Stomach (tissue), 4 donors: ENCODE measurements around the gene CORO7.

Experiments
- CTCF ChIP-seq, 7 experiments: fragments of 450-650 bp in 4 of 7; fragments of 200-600 bp in 3 of 7; sonication (generic) in 3 of 7; IDR thresholded peaks; one replicate each; pipeline ENCODE4 v1.5.1; 2016 to 2019; ENCODE audit warnings: antibody characterized with exemption in 7 of 7, control low read depth in 2 of 7, mild to moderate bottlenecking in 1 of 7
- EP300 ChIP-seq: sonication (generic); formaldehyde crosslinking; IDR thresholded peaks from one replicate; pipeline ENCODE4 v1.6.1; 2017; ENCODE audit warnings: antibody characterized with exemption
- POLR2A ChIP-seq, 4 donors: fragments of 450-650 bp; IDR thresholded peaks; one replicate each; pipeline ENCODE4 v1.6.1; 2016; ENCODE audit warnings: antibody characterized with exemption in 4 of 4, control low read depth in 2 of 4, mild to moderate bottlenecking in 1 of 4, moderate library complexity in 1 of 4
- POLR2AphosphoS5 ChIP-seq, 3 donors: sonication (generic); formaldehyde crosslinking; IDR thresholded peaks; one replicate each; pipeline ENCODE4 v1.6.1; 2016; ENCODE audit warnings: antibody characterized with exemption in 3 of 3

- TF ChIP-seq CTCF (IDR thresholded peaks at IDR 0.05) (no peak), POLR2AphosphoS5 (IDR thresholded peaks at IDR 0.05) (no peak), POLR2A (IDR thresholded peaks at IDR 0.05) (no peak), EP300 (no peak)
These were observed 55.8 kb downstream of the CORO7 start for GRCh38 chr16:4360538-4361021.
